LNCaP clone FGC (cell line): ENCODE results near the gene LCE4A.
"Not testable (repeated sequence)": the region's sequence is repeated elsewhere in the genome, so short reads cannot be mapped to it uniquely, and the experiment has no call there.

Source experiments
- DNase-seq: peaks from one replicate; pipeline ENCODE4 v3.0.0-alpha.2; 2011; ENCODE audit warnings: low read depth
- H3K4me3 ChIP-seq: 2 replicates; pipeline ENCODE4 v1.5.1; 2011; ENCODE audit warnings: mild to moderate bottlenecking, low read depth, low read length, control low read depth
- TF ChIP-seq, protein P1 (sequence below): IDR thresholded peaks from 2 replicates; pipeline ENCODE4 v1.5.1; 2012; ENCODE audit warnings: mild to moderate bottlenecking; ENCODE audit not compliant: control insufficient read depth, insufficient read depth; ENCODE audit errors: extremely low read depth

The LCE4A gene

DNA sequence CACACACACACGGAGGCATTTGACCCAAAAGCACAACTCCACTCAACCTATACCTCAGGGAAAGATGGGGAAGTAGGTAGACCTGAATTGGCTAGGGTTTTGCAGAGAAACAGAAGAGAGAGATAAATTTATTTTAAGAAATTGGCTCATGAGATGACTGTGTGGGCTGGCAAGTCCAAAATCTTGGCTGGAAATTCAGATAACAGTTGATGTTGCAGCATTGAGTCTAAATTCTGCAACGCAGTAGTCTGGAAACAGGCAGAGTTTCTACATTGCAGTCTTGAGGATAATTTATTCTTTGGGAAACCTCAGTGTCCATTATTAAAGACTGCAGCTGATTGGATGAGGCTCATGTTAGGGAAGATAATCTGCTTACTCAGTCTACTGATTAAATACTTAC is 26.3 kb upstream of the LCE4A start:
- no peak overlapping the region for H3K4me3 ChIP-seq
- TF ChIP-seq, protein P1, sequence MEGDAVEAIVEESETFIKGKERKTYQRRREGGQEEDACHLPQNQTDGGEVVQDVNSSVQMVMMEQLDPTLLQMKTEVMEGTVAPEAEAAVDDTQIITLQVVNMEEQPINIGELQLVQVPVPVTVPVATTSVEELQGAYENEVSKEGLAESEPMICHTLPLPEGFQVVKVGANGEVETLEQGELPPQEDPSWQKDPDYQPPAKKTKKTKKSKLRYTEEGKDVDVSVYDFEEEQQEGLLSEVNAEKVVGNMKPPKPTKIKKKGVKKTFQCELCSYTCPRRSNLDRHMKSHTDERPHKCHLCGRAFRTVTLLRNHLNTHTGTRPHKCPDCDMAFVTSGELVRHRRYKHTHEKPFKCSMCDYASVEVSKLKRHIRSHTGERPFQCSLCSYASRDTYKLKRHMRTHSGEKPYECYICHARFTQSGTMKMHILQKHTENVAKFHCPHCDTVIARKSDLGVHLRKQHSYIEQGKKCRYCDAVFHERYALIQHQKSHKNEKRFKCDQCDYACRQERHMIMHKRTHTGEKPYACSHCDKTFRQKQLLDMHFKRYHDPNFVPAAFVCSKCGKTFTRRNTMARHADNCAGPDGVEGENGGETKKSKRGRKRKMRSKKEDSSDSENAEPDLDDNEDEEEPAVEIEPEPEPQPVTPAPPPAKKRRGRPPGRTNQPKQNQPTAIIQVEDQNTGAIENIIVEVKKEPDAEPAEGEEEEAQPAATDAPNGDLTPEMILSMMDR: no peak
- no peak for DNase-seq

DNA sequence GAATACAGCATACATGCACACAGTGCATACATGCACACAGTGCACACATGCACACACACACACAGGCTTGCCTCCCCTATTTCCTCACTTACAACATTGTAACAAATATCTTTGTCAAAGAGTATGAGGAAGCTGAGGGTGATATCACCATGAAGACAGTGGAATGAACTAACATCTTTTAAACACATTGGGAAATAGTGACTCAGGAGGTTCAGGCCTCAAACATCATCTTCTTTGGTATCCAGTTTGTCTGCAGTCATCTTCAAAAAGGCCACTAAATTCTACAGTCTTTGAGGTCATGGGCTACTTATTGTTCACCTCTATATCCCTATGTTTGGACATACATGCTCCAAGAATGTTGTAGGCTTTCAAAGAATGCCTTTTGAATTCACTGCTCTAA is 24.1 kb upstream of the LCE4A start:
- TF ChIP-seq, protein P1: no peak
- no peak for DNase-seq
- H3K4me3 ChIP-seq: no peak overlapping the region

DNA sequence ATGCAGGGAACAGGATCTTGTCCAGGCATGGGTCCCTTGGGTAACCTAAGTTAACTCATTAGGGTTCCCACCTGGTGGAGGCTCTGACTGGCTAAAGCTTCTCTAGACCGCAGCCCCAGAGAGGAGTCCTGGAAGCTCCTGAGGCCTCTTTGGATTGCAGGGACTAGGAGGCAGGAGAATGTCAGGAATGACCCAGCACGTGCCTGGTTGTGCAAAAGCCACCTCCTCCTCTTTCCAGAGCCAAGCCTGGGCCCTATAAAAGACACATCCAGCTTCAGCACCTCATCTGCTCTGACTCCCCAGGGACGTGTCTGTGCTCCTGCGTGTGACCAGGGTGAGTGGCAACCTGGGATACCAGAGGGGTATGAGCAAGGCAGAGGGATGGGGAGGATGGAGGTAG is 22.1 kb upstream of the LCE4A start, which contains the start of gene LCE2B:
Gene LCE2B, plus strand, starts transcription at position 301 of the 400 bp plus-strand sequence. CDS start 721 bp downstream, outside the sequence.
- not testable (repeated sequence) for DNase-seq, H3K4me3 ChIP-seq

DNA sequence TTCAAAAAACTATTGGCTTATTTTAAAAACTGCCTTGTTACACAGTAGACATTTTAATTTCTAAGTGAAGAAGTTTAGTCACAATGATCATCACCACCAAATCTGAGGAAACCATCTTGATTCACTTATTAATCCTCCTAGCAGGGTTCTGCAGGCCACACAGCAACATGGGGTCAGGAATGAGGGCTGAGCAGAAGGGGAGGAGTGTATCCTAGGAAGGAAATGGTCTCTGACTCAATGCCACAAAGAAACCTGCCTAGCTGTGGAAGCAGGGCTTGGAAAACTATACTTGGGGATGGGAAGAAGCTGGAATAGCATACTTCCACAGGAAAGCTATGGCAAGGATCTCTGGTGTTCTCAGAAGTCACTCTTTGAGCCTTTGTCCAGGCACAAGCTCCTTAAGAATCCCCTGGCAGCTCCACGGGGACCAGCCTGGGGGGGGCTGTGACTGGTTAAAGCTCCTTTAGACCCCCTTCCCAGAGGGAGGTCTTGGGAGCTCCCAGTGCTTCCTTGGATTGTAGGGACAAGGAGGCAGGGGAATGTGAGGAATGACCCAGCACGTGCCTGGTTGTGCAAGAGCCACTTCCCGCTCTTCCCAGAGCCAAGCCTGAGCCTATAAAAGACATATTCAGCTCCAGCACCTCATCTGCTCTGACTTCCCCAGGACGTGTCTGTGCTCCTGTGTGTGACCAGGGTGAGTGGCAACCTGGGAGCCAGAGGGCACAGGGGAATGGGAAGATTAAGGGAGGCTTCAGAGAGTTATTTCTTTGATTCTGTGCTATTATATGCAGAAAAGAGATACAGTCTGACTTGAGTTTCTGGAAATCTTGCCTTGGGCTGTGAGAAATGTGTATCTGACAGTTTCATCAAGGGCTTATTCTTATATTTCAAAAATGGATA is 10.0 kb upstream of the LCE4A start, which contains the start of gene LCE2A:
Gene LCE2A, plus strand, starts transcription at position 645 of the 900 bp plus-strand sequence. CDS start 557 bp downstream, outside the sequence.
- H3K4me3 ChIP-seq: no peak within 1 kb of the TSS
- no peak for DNase-seq
- TF ChIP-seq, protein P1: no peak

DNA sequence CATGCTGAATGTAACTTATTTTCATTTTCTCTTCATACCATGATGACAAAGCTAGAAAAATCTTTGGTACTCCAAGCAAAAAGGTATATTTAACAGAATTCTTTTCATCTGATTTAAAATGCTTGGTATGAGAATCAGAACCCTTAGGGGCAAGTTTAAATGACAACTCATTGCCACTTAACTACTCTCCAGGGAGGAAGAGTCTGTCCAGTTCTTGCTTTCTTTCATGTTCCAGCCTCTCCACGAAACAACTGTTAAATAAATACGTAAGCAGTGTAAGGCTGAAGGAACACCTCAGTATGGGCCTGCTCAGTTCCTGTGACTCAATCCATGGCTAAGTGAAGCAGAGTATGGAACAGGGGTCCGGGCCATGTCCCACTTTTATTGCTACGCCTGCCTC is 8.2 kb upstream of the LCE4A start:
- DNase-seq: no peak
- TF ChIP-seq, protein P1: no peak
- no peak overlapping the region for H3K4me3 ChIP-seq

DNA sequence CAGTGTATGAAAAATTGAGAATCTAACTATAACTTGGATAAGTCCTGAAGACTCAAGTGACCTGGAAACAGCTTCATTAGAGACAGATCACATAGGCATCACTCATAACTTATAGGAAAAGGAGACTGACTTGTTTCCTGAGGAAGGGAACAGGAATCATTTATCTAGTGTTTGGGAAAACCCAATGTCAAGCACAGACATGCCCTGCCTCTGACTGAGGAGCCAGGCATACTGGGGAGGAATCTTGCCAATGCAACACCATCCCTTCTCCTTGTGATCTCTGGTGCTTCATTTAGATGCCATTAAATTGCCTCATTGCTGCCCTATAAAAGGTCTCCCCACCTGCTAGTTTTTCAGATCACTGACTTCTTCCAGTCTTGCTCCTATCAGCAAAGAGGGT is 10.3 kb downstream of the LCE4A start:
- no peak for DNase-seq
- TF ChIP-seq, protein P1: no peak

DNA sequence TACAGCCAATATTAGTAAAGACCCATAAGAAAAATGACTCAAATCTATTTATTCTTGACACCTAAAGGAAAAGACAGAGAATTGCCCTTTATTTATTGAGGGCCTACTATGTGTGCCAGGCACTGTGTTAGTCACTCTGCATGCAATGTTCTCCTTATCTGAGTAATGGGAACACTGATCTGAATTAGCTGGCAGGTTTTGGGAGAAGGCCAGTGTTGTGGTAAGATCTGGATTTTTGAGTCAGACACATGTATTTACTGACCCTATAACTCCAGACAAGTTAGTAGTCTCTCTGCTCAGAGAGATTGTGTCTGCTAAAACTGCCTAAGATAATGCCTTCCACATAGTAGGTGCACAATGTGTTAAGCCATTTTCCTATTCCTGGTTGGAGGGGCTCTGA is 17.3 kb downstream of the LCE4A start:
- no peak for DNase-seq
- TF ChIP-seq, protein P1: no peak

More for the DNA sequence above, 10.3 kb downstream of the LCE4A start:
- no peak overlapping the region for H3K4me3 ChIP-seq

More for the DNA sequence above, 17.3 kb downstream of the LCE4A start:
- H3K4me3 ChIP-seq: no peak overlapping the region
